SK-N-SH (cell line): ENCODE measurements around the gene CCDC27. TPM values are rescaled to one million over a fixed set of nuclear protein-coding genes. Genes with fewer than 3 reads are reported as not detected.

Experiments
- CTCF ChIA-PET: fragments of 300-600, 350-600 bp; formaldehyde crosslinking; extraction: SDS; loops from one replicate; lab custom pipeline; 2021; lab: Yijun Ruan, JAX
- POLR2A ChIA-PET: fragments of 350-600 bp; sonication (Branson Sonifier 250); formaldehyde crosslinking; extraction: SDS; loops from one replicate; lab custom pipeline; 2020; ENCODE audit warnings: antibody characterized with exemption, inconsistent platforms; lab: Yijun Ruan, JAX
- DNase-seq: peaks from one replicate; pipeline ENCODE4 v3.0.0; 2012
- H2AFZ ChIP-seq: fragments of 200-600 bp; sonication (generic); 2 replicates; pipeline ENCODE4 v1.8.1; 2016; ENCODE audit warnings: antibody characterized with exemption, mild to moderate bottlenecking, low read depth
- H3F3A ChIP-seq: fragments of 200-600 bp; sonication (generic); replicated peaks from 2 replicates; pipeline ENCODE3; 2016; ENCODE audit warnings: antibody characterized with exemption, mild to moderate bottlenecking; ENCODE audit not compliant: insufficient read depth
- H3K27ac ChIP-seq, 2 experiments: fragments of 200-500 bp in 1 of 2; fragments of 200-600 bp in 1 of 2; sonication (Bioruptor generic) in 1 of 2; sonication (generic), shearing (Covaris generic) in 1 of 2; 2 replicates each; pipeline versions ENCODE4 v1.5.1 to v1.6.1; 2014 to 2016; ENCODE audit warnings: low read depth in 2 of 2, inconsistent platforms in 1 of 2, low read length in 1 of 2, mild to moderate bottlenecking in 1 of 2, mixed read lengths in 1 of 2
- H3K27me3 ChIP-seq: fragments of 200-600 bp; sonication (generic), shearing (Covaris generic); 2 replicates; pipeline ENCODE4 v1.6.1; 2016; ENCODE audit warnings: mixed run types; ENCODE audit not compliant: insufficient read depth
- H3K36me3 ChIP-seq, 2 experiments: fragments of 200-500 bp in 1 of 2; fragments of 200-600 bp in 1 of 2; sonication (Bioruptor generic) in 1 of 2; sonication (generic) in 1 of 2; replicated peaks in 1 of 2; 2 replicates each; pipeline versions ENCODE3 to v1.5.1; 2014 to 2016; ENCODE audit warnings: low read length in 1 of 2, mild to moderate bottlenecking in 1 of 2; ENCODE audit not compliant: insufficient read depth in 2 of 2, control insufficient read depth in 1 of 2
- H3K4me1 ChIP-seq, 2 experiments: fragments of 200-500 bp in 1 of 2; fragments of 200-600 bp in 1 of 2; sonication (Bioruptor generic) in 1 of 2; sonication (generic), shearing (Covaris generic) in 1 of 2; 2 replicates each; pipeline versions ENCODE4 v1.5.1 to v1.6.1; 2014 to 2016; ENCODE audit warnings: low read depth in 1 of 2, low read length in 1 of 2, mixed run types in 1 of 2; ENCODE audit not compliant: insufficient read depth in 2 of 2, control insufficient read depth in 1 of 2
- H3K4me2 ChIP-seq: fragments of 200-600 bp; sonication (generic), shearing (Covaris generic); 2 replicates; pipeline ENCODE4 v1.6.1; 2017; ENCODE audit warnings: mixed run types
- H3K4me3 ChIP-seq, 2 experiments: fragments of 200-500 bp in 1 of 2; fragments of 200-600 bp in 1 of 2; sonication (Bioruptor generic) in 1 of 2; sonication (generic), shearing (Covaris generic) in 1 of 2; 2 replicates each; pipeline versions ENCODE4 v1.5.1 to v1.8.1; 2014 to 2016; ENCODE audit warnings: low read depth in 2 of 2, inconsistent platforms in 1 of 2, low read length in 1 of 2, mild to moderate bottlenecking in 1 of 2, mixed read lengths in 1 of 2, moderate library complexity in 1 of 2
- H3K79me2 ChIP-seq: fragments of 200-600 bp; sonication (generic); 2 replicates; pipeline ENCODE4 v1.8.1; 2017; ENCODE audit warnings: mild to moderate bottlenecking; ENCODE audit not compliant: insufficient read depth
- H3K9ac ChIP-seq: fragments of 200-600 bp; sonication (generic); 2 replicates; pipeline ENCODE4 v1.6.1; 2017; ENCODE audit warnings: mixed run types
- H3K9me2 ChIP-seq: fragments of 200-600 bp; sonication (generic); 2 replicates; pipeline ENCODE4 v1.6.1; 2017; ENCODE audit warnings: mixed run types
- H3K9me3 ChIP-seq: fragments of 200-600 bp; sonication (generic); 2 replicates; pipeline ENCODE4 v1.6.1; 2017; ENCODE audit warnings: mixed run types, mild to moderate bottlenecking, moderate library complexity
- H4K20me1 ChIP-seq: fragments of 200-600 bp; sonication (generic); 2 replicates; pipeline ENCODE4 v1.6.1; 2017; ENCODE audit warnings: mild to moderate bottlenecking, mixed run types; ENCODE audit not compliant: insufficient read depth
- EZH2phosphoT487 ChIP-seq: fragments of 200-600 bp; sonication (generic); IDR thresholded peaks from 2 replicates; pipeline ENCODE4 v1.6.1; 2017; ENCODE audit warnings: low read depth, mixed run types, mild to moderate bottlenecking, antibody characterized with exemption, moderate library complexity, borderline replicate concordance
- FOXM1 ChIP-seq: IDR thresholded peaks from 2 replicates; pipeline ENCODE4 v1.4.0; 2012; ENCODE audit warnings: low read depth, mild to moderate bottlenecking
- MXI1 ChIP-seq: IDR thresholded peaks from 2 replicates; pipeline ENCODE4 v1.6.1; 2012; ENCODE audit warnings: mild to moderate bottlenecking, low read depth, low read length, improper control_type of control experiment
- POLR2AphosphoS5 ChIP-seq: IDR thresholded peaks from 2 replicates; pipeline ENCODE4 v1.6.1; 2012; ENCODE audit warnings: low read depth, low read length
- RAD21 ChIP-seq: IDR thresholded peaks from 2 replicates; pipeline ENCODE4 v1.6.1; 2012; ENCODE audit warnings: mild to moderate bottlenecking, low read length
- SIN3A ChIP-seq: IDR thresholded peaks from 2 replicates; pipeline ENCODE4 v1.6.1; 2012; ENCODE audit warnings: low read depth, mild to moderate bottlenecking, low read length, moderate library complexity, borderline replicate concordance
- TAF1 ChIP-seq: IDR thresholded peaks from 2 replicates; pipeline ENCODE4 v1.6.1; 2012; ENCODE audit warnings: low read depth, mild to moderate bottlenecking, low read length, moderate library complexity, borderline replicate concordance
- TCF12 ChIP-seq: IDR thresholded peaks from 2 replicates; pipeline ENCODE4 v1.4.0; 2012
- YY1 ChIP-seq: IDR thresholded peaks from 2 replicates; pipeline ENCODE4 v1.4.0; 2012; ENCODE audit warnings: low read depth, mild to moderate bottlenecking
- ZBTB33 ChIP-seq: IDR thresholded peaks from 2 replicates; pipeline ENCODE4 v1.4.0; 2012; ENCODE audit warnings: low read depth, borderline replicate concordance
- WGBS: methylation state at CpG from one replicate; pipeline ENCODE4 v1.1.6; 2017; ENCODE audit warnings: low lambda C conversion rate; 5-methylcytosine and 5-hydroxymethylcytosine counted together
- polyA plus RNA-seq, 3 experiments: library from polyadenylated mRNA; depleted of rRNA; stranded (reverse); fragments of >200 nt; gene quantifications; 2 replicates each; pipeline ENCODE4 v1.2.3, GENCODE V29; 2012
- TF ChIP-seq, protein P1 (sequence below): IDR thresholded peaks from 2 replicates; pipeline ENCODE4 v1.4.0; 2012; ENCODE audit warnings: low read depth, borderline replicate concordance

The CCDC27 gene
- polyA plus RNA-seq, 1 of the 3 experiments (the other 2 are of a cell fraction), result not detected

- no peak overlapping the region for H2AFZ ChIP-seq
- no peak for TF ChIP-seq FOXM1
- no peak overlapping the region for H3K9ac ChIP-seq
- ChIA-PET POLR2A (interaction anchor here (0.6 to 0.7 kb wide), 2 partner anchors 21 to 481 kb away, joined by 3 to 8 read pairs; no protein-coding TSS in a partner anchor), CTCF (interaction anchor here (0.8 to 6.7 kb wide), 5 partner anchors 9 to 280 kb away, joined by 3 to 55 read pairs (median 8); no protein-coding TSS in a partner anchor)
- H3K36me3 ChIP-seq, result peaks cover 0 to 27% of the 10 kb centered on the region in 2 experiments
- H3K27ac ChIP-seq, result no peak overlapping the region; a peak in 1 of 4 replicates
- H3K27me3 ChIP-seq, result no peaks in the 10 kb centered on the region
- no peaks in the 10 kb centered on the region for H3K9me3 ChIP-seq
- DNase-seq, result no peak
- H3K79me2 ChIP-seq, result no peaks in the 10 kb centered on the region
- WGBS, result 95% methylated on average over 4 of the region's 29 CpGs
- H3K4me1 ChIP-seq, result peaks cover 0 to 22% of the 10 kb centered on the region in 2 experiments; a peak in 1 of 4 replicates
- H3F3A ChIP-seq, result no peaks in the 10 kb centered on the region
- H4K20me1 ChIP-seq, result no peaks in the 10 kb centered on the region
- H3K9me2 ChIP-seq, result no peaks in the 10 kb centered on the region
- H3K4me3 ChIP-seq, result no peak overlapping the region
- no peak overlapping the region for H3K4me2 ChIP-seq
Observed at GRCh38 chr1:3733094-3733882, 19.0 kb upstream of the CCDC27 start.

- Histone ChIP-seq H3K4me3 (no peak overlapping the region), H3K9ac (no peak overlapping the region), H2AFZ (no peak overlapping the region), H3K4me2 (no peak overlapping the region), H3K27me3 (no peaks in the 10 kb centered on the region), H3K9me3 (no peaks in the 10 kb centered on the region), H3K4me1 (peaks cover 0 to 22% of the 10 kb centered on the region in 2 experiments; a peak in 1 of 4 replicates), H3K36me3 (peaks cover 0 to 34% of the 10 kb centered on the region in 2 experiments), H3K27ac (no peak overlapping the region; a peak in 1 of 4 replicates), H3F3A (no peaks in the 10 kb centered on the region), H3K79me2 (no peaks in the 10 kb centered on the region)
- POLR2A ChIA-PET, result interaction anchor here (0.6 to 1.0 kb wide), 3 partner anchors 20 to 1815 kb away, joined by 3 to 8 read pairs (median 3); partner anchors contain the start of gene TMEM52
- DNase-seq, result no peak
- WGBS, result 87% methylated on average over 5 of the region's 17 CpGs
- TF ChIP-seq TCF12, result no peak
- TF ChIP-seq EZH2phosphoT487, result no peak
- TF ChIP-seq SIN3A, result no peak
- TF ChIP-seq YY1, result no peak
- no peak for TF ChIP-seq MXI1
- TF ChIP-seq, protein P1, sequence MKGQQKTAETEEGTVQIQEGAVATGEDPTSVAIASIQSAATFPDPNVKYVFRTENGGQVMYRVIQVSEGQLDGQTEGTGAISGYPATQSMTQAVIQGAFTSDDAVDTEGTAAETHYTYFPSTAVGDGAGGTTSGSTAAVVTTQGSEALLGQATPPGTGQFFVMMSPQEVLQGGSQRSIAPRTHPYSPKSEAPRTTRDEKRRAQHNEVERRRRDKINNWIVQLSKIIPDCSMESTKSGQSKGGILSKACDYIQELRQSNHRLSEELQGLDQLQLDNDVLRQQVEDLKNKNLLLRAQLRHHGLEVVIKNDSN, result no peak
- TF ChIP-seq TAF1, result no peak
- TF ChIP-seq ZBTB33, result no peak
- TF ChIP-seq RAD21, result no peak
- TF ChIP-seq POLR2AphosphoS5, result no peak
- TF ChIP-seq, all 33 proteins: peak for 0
- Histone ChIP-seq H4K20me1 (no peaks in the 10 kb centered on the region), H3K9me2 (no peaks in the 10 kb centered on the region)
- CTCF ChIA-PET, result interaction anchor here (1.0 to 4.3 kb wide), 5 partner anchors 10 to 281 kb away, joined by 3 to 21 read pairs (median 4); no protein-coding TSS in a partner anchor
Observed at GRCh38 chr1:3733883-3734589, 18.2 kb upstream of the CCDC27 start.
